IMR-90 (cell line): ENCODE measurements around the gene UCK2. TPM values are rescaled to one million over a fixed set of nuclear protein-coding genes. Genes with fewer than 3 reads are reported as not detected.
A peak's percentile ranks its signal among the peaks of the same experiment; 100 is the strongest.

Experiments used
- ATAC-seq: fragments of 200-7000 bp; cut with Tn5 transposase; 2 replicates; pipeline ENCODE4 v1.9.1; 2020; ENCODE audit warnings: low read depth, mild to moderate bottlenecking, moderate library complexity
- BruUV-seq: library from RNA; stranded (reverse); fragments of 400-500 nt; replicated peaks from 2 replicates; lab custom pipeline; 2021; lab: Mats Ljungman, UMichigan
- CTCF ChIA-PET: fragments of 300-600 bp; formaldehyde crosslinking; extraction: SDS; loops from one replicate; lab custom pipeline; 2021; ENCODE audit warnings: antibody characterized with exemption; lab: Yijun Ruan, JAX
- POLR2A ChIA-PET: fragments of 300-600 bp; sonication (Branson Sonifier 250); formaldehyde crosslinking; loops from one replicate; lab custom pipeline; 2022; ENCODE audit warnings: antibody characterized with exemption; ENCODE audit not compliant: unreplicated experiment; lab: Charles Lee
- DNase-seq: peaks from one replicate; pipeline ENCODE4 v3.0.0; 2013
- H2AFZ ChIP-seq: replicated peaks from 2 replicates; pipeline ENCODE3; 2013; ENCODE audit warnings: low read length, mild to moderate bottlenecking; ENCODE audit not compliant: poor library complexity
- H2AK5ac ChIP-seq: 2 replicates; pipeline ENCODE4 v1.6.1; 2013; ENCODE audit warnings: low read depth, low read length, inconsistent platforms
- H2AK9ac ChIP-seq: replicated peaks from 2 replicates; pipeline ENCODE3; 2013; ENCODE audit warnings: mild to moderate bottlenecking, low read depth, low read length, moderate library complexity; ENCODE audit not compliant: poor library complexity
- H2BK120ac ChIP-seq: 2 replicates; pipeline ENCODE4 v1.6.1; 2013; ENCODE audit warnings: low read depth, low read length, inconsistent platforms
- H2BK15ac ChIP-seq: 3 replicates; pipeline ENCODE4 v1.6.1; 2013; ENCODE audit warnings: low read depth, low read length, inconsistent platforms
- H2BK20ac ChIP-seq: 2 replicates; pipeline ENCODE4 v1.6.1; 2013; ENCODE audit warnings: low read depth, mild to moderate bottlenecking, inconsistent platforms, low read length, moderate library complexity
- H2BK5ac ChIP-seq: 2 replicates; pipeline ENCODE4 v1.6.1; 2013; ENCODE audit warnings: mild to moderate bottlenecking, low read depth, low read length, inconsistent platforms; ENCODE audit not compliant: poor library complexity, severe bottlenecking
- H3K14ac ChIP-seq: replicated peaks from 2 replicates; pipeline ENCODE4 v1.6.1; 2013; ENCODE audit warnings: low read depth, low read length, inconsistent platforms
- H3K18ac ChIP-seq: 2 replicates; pipeline ENCODE4 v1.6.1; 2013; ENCODE audit warnings: low read depth, low read length, control low read depth
- H3K23ac ChIP-seq: 2 replicates; pipeline ENCODE4 v1.6.1; 2013; ENCODE audit warnings: low read depth, low read length, inconsistent platforms
- H3K27ac ChIP-seq: 2 replicates; pipeline ENCODE4 v1.5.1; 2013; ENCODE audit warnings: mild to moderate bottlenecking, control low read depth, low read length; ENCODE audit not compliant: insufficient read depth
- H3K27me3 ChIP-seq: 2 replicates; pipeline ENCODE4 v1.6.1; 2013; ENCODE audit warnings: low read length; ENCODE audit not compliant: control insufficient read depth, insufficient read depth
- H3K36me3 ChIP-seq: 2 replicates; pipeline ENCODE4 v1.6.1; 2013; ENCODE audit warnings: low read length, mixed read lengths; ENCODE audit not compliant: control insufficient read depth, insufficient read depth
- H3K4ac ChIP-seq: 2 replicates; pipeline ENCODE4 v1.6.1; 2013; ENCODE audit warnings: low read depth, low read length, inconsistent platforms
- H3K4me1 ChIP-seq: 2 replicates; pipeline ENCODE4 v1.6.1; 2013; ENCODE audit warnings: low read length, mixed read lengths; ENCODE audit not compliant: control insufficient read depth, insufficient read depth
- H3K4me2 ChIP-seq: 2 replicates; pipeline ENCODE4 v1.6.1; 2013; ENCODE audit warnings: low read depth, mild to moderate bottlenecking, control low read depth, low read length, moderate library complexity
- H3K4me3 ChIP-seq: 2 replicates; pipeline ENCODE4 v1.5.1; 2013; ENCODE audit warnings: low read depth, mild to moderate bottlenecking, control low read depth, low read length, moderate library complexity; ENCODE audit not compliant: insufficient read depth
- H3K56ac ChIP-seq: 2 replicates; pipeline ENCODE4 v1.6.1; 2013; ENCODE audit warnings: low read length, inconsistent platforms; ENCODE audit not compliant: insufficient read depth; ENCODE audit errors: extremely low read depth
- H3K79me1 ChIP-seq, 2 experiments: 2 replicates each; pipeline ENCODE4 v1.6.1; 2013; ENCODE audit warnings: low read length in 2 of 2, inconsistent platforms in 1 of 2, low read depth in 1 of 2
- H3K9ac ChIP-seq: 2 replicates; pipeline ENCODE4 v1.6.1; 2013; ENCODE audit warnings: low read depth, low read length, control low read depth
- H3K9me1 ChIP-seq: 2 replicates; pipeline ENCODE4 v1.6.1; 2013; ENCODE audit warnings: low read length, inconsistent platforms; ENCODE audit not compliant: insufficient read depth
- H3K9me3 ChIP-seq: 2 replicates; pipeline ENCODE4 v1.6.1; 2013; ENCODE audit warnings: low read length; ENCODE audit not compliant: control insufficient read depth, insufficient read depth
- H4K20me1 ChIP-seq: 2 replicates; pipeline ENCODE4 v1.6.1; 2013; ENCODE audit warnings: low read length, inconsistent platforms; ENCODE audit not compliant: insufficient read depth
- H4K5ac ChIP-seq: 2 replicates; pipeline ENCODE4 v1.6.1; 2013; ENCODE audit warnings: mild to moderate bottlenecking, low read depth, low read length, control low read depth
- H4K8ac ChIP-seq, 2 experiments: 2 replicates each; pipeline ENCODE4 v1.6.1; 2013; ENCODE audit warnings: low read depth in 2 of 2, low read length in 2 of 2, control low read depth in 1 of 2, inconsistent platforms in 1 of 2
- H4K91ac ChIP-seq: 2 replicates; pipeline ENCODE4 v1.6.1; 2013; ENCODE audit warnings: low read depth, low read length, inconsistent platforms; ENCODE audit not compliant: insufficient read depth
- NFE2L2 ChIP-seq: fragments of 150-350 bp; IDR thresholded peaks from 2 replicates; pipeline ENCODE4 v1.6.1; 2016; ENCODE audit warnings: low read depth, mild to moderate bottlenecking, low read length
- RFX5 ChIP-seq: IDR thresholded peaks from 2 replicates; pipeline ENCODE4 v1.8.0; 2012; ENCODE audit warnings: low read depth, mild to moderate bottlenecking, low read length, moderate library complexity
- WGBS, 2 experiments: methylation state at CpG; one replicate each; pipeline versions ENCODE4 v1.1.5 to v1.1.7; 2013; ENCODE audit warnings: missing lambda C conversion rate in 2 of 2; ENCODE audit not compliant: insufficient read length in 1 of 2; ENCODE audit errors: extremely low coverage in 2 of 2; 5-methylcytosine and 5-hydroxymethylcytosine counted together
- dilution Hi-C: fragments of 300-500 bp; cut with HindIII; formaldehyde crosslinking; loops from one replicate; pipeline ENCODE4 v1.14.3; 2018; ENCODE audit warnings: low sequenced_read_pairs; ENCODE audit not compliant: unreplicated experiment
- in situ Hi-C: fragments of 300-500 bp; cut with MboI; formaldehyde crosslinking; loops from 3 replicates; pipeline ENCODE4 v1.14.3; 2019; ENCODE audit warnings: low sequenced_read_pairs, inconsistent platforms, mixed read lengths
- intact Hi-C: fragments of 100-400 bp; cut with micrococcal nuclease; formaldehyde crosslinking; loops from 2 replicates; pipeline ENCODE4 v1.10.0; 2022
- polyA plus RNA-seq, 3 experiments: library from polyadenylated mRNA; depleted of rRNA; stranded (reverse); fragments of >200 nt; gene quantifications; 2 replicates each; pipeline ENCODE4 v1.2.3, GENCODE V29; 2012; ENCODE audit warnings: low replicate concordance in 1 of 3
- total RNA-seq: library from RNA; depleted of rRNA; stranded (reverse); fragments of >200 nt; gene quantifications from 2 replicates; pipeline ENCODE4 v1.2.3, GENCODE V29; 2012

Gene UCK2
- total and polyA plus RNA-seq, 2 of the 4 experiments (the other 2 are of a cell fraction): 83.0 to 87.8 TPM

DNA sequence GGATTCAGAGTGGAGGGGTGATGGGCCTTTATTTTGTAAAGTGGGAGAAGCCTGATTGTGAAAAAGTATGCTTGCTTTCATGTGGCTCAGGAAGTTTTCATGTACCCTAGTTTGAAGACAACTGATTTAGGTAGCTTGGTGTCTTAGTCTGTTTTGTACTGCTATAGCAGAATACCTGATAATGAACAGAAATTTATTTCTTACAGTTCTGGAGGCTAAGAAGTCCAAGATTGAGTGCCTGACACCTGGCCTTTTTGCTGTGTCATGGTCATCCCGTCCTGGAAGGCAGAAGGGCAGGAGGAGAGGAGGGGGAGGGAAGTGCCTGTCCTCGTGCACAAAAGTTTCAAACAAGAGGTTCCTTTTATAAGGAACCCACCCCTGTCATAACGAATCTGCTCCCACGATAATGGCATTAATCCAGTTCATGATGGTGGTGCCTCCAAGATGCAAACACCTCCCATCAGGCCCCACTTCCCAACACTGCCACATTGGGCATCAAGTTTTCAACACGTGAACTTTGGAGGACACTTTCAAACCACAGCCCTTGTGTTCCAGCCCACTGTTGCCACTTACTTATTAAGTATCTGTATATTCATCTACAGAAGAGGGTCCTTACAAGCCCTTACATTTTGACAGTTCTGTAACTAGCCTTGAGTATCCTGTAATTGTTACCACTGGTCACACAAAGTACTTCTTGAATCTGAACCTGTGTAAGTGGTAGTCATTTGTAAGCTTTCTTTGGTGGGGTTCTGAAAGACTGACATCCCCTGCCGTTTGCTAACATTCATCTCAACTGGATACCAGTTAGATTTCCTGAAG, 9.5 kb downstream of the UCK2 start:
- BruUV-seq: no TSS peak

More for the DNA sequence above, 9.5 kb downstream of the UCK2 start:
- Histone ChIP-seq H3K4me2 (0 out of 2 replicates have a peak overlapping the region, but pooled peaks have one; percentile 10), H3K4me3 (no peak overlapping the region), H4K20me1 (peaks cover 63% of the 10 kb centered on the region), H2BK20ac (no peak overlapping the region), H3K27me3 (no peaks in the 10 kb centered on the region), H3K9me3 (no peaks in the 10 kb centered on the region), H2BK120ac (no peak overlapping the region), H2BK15ac (no peak overlapping the region), H4K8ac (no peak overlapping the region; a peak in 1 of 4 replicates), H3K4ac (peak overlapping the region; percentile 16; the same call in 1 of the 2 replicates), H3K36me3 (no peaks in the 10 kb centered on the region; the same call in 1 of the 2 replicates), H4K91ac (no peak overlapping the region), H3K9ac (no peak overlapping the region), H3K27ac (no peak overlapping the region), H3K9me1 (peaks cover 22% of the 10 kb centered on the region), H3K4me1 (peaks cover 26% of the 10 kb centered on the region), H3K14ac (no peak overlapping the region), H3K23ac (no peak overlapping the region), H3K79me1 (peaks cover 26 to 65% of the 10 kb centered on the region in 2 experiments), H2AK5ac (peak overlapping the region; percentile 5; the same call in 1 of the 2 replicates), H3K56ac (no peak overlapping the region), H3K18ac (no peak overlapping the region; the same call in 1 of the 2 replicates), H2AFZ (no peak overlapping the region), H2AK9ac (no peak overlapping the region), H2BK5ac (peak overlapping the region; percentile 25), H4K5ac (peak overlapping the region; percentile 65)
- ChIA-PET CTCF (no interaction called here), POLR2A (no interaction called here)
- in situ Hi-C loops (no loop called here), dilution Hi-C loops (no loop called here), intact Hi-C loops (no loop called here)
- WGBS, 2 experiments: 92% methylated on average over 2 of the region's 6 CpGs; no CpG with 5 or more reads in 1 of the 2 experiments
- ATAC-seq (no peak), DNase-seq (no peak)
- peak; percentile 82 for TF ChIP-seq NFE2L2
- no peak for TF ChIP-seq RFX5
